GM12801 (cell line): ENCODE results near the gene WFDC1.

Experiments
- TF ChIP-seq, protein P1 (sequence below): IDR thresholded peaks from one replicate; pipeline ENCODE4 v1.5.1; 2011; ENCODE audit warnings: control low read depth; ENCODE audit not compliant: insufficient read length; ENCODE audit errors: extremely low read depth

The WFDC1 gene

GRCh38 chr16:84313921-84314320, 19.2 kb downstream of the WFDC1 start:
- TF ChIP-seq, protein P1, sequence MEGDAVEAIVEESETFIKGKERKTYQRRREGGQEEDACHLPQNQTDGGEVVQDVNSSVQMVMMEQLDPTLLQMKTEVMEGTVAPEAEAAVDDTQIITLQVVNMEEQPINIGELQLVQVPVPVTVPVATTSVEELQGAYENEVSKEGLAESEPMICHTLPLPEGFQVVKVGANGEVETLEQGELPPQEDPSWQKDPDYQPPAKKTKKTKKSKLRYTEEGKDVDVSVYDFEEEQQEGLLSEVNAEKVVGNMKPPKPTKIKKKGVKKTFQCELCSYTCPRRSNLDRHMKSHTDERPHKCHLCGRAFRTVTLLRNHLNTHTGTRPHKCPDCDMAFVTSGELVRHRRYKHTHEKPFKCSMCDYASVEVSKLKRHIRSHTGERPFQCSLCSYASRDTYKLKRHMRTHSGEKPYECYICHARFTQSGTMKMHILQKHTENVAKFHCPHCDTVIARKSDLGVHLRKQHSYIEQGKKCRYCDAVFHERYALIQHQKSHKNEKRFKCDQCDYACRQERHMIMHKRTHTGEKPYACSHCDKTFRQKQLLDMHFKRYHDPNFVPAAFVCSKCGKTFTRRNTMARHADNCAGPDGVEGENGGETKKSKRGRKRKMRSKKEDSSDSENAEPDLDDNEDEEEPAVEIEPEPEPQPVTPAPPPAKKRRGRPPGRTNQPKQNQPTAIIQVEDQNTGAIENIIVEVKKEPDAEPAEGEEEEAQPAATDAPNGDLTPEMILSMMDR, result no peak

GRCh38 chr16:84314373-84314772, 19.7 kb downstream of the WFDC1 start:
- TF ChIP-seq, protein P1, result no peak

- TF ChIP-seq, protein P1, result no peak
Measured at GRCh38 chr16:84314814-84315213, 20.1 kb downstream of the WFDC1 start.

DNA sequence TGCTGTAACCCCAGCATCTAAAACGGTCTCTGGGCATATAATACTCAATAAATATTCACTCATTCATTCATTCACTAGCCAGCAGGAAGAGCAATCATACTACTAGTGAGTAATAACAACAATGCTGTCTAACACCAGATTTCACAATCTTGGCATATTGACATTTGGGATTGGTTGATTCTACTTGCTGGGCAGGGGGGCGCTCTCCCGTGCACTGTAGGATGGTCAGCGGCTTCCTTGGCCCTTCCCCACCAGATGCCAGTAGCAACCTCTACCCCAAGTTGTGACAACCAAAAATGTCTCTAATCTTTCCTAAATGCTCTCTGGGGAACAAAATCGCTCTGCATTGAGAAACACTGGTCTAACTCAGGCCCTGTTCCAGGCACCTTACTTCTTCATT, 20.7 kb downstream of the WFDC1 start:
- TF ChIP-seq, protein P1, result no peak

DNA sequence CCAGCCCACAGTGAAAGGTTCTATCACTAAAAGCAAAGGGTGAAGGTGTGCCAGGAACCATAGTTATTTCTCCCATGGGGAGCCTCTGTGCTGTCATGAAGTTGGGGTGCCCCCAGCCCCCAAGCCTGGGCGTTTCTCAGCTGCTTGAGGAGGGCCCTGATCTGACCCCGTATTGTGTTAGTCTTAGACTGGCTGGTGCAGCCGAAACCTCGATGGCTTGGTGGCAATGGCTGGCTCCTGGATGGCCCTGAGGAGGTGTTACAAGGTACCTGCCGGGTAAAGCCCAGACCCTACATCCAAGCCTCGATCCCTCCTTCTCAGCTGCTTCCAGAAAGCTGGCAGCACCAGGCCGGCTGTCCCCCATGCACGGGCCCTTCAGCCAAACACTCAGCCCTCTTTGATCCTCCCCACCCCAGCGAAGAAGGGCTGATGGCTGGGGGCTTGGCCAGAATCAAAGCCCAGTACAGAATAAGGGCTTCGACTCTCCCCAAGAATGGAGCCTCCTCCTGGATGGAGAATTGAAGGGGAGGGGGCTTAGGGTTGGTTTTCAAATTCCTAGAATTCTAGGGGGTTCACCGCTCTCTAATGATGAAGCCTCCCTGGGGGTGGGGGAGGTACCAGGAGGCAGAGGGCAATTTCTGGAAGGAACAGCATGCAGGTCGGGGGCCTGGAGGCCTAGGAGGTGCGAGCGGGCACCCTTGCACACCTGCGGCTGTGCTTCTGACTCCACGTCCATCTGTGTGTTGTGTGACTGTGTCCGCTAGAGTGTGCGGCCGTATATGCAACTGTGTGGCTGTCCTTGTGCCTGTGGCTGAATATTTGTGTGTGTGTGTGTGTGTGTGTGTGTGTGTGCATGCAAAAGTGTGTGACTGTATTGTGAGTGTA, 23.7 kb downstream of the WFDC1 start:
- TF ChIP-seq, protein P1, result no peak

DNA sequence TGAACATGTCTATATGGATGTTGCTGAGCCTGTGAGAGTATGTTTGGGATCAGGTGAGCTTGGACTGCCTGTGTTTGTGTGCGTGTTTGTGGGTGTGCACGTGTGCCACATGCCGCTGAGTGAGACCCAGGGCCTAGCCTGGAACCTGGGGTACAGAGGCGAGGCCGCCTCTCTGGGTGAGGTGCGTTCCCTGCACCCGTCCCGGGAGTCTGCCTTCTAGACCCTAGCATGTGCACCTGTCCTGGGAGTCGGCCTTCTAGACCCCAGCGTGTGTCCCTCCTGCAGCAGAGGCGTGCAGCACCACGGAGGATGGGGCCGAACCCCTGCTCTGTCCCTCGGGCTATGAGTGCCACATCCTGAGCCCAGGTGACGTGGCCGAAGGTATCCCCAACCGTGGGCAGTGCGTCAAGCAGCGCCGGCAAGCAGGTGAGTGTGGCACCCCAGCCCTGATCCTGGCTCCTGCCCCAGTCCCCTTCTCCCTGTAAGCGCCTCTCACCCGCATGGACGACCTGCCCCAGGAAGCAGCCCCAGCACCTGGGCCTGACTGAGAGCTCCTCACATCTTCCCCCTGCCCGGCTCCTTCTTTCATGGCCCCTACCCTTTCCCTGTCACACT, 24.6 kb downstream of the WFDC1 start:
- TF ChIP-seq, protein P1, result no peak

GRCh38 chr16:84320511-84320910, 25.8 kb downstream of the WFDC1 start:
- TF ChIP-seq, protein P1, result no peak
